HepG2 (cell line): ENCODE data around the gene SRGAP3. TPM values are rescaled to one million over a fixed set of nuclear protein-coding genes. Genes with fewer than 3 reads are reported as not detected.
A peak's percentile ranks its signal among the peaks of the same experiment; 100 is the strongest.

Source experiments
- ARNT ChIP-seq: fragments of 450-650 bp; IDR thresholded peaks from 2 replicates; pipeline ENCODE4 v1.6.1; 2017
- BORCS8-MEF2B ChIP-seq: sonication (generic); formaldehyde crosslinking; IDR thresholded peaks from 2 replicates; pipeline ENCODE4 v1.8.0; 2022; ENCODE audit warnings: mild to moderate bottlenecking, missing genetic modification reagents
- CBX5 ChIP-seq: sonication (generic); formaldehyde crosslinking; IDR thresholded peaks from 2 replicates; pipeline ENCODE4 v1.4.0; 2020; ENCODE audit warnings: missing genetic modification reagents, borderline replicate concordance
- EED ChIP-seq: sonication (generic); formaldehyde crosslinking; IDR thresholded peaks from 2 replicates; pipeline ENCODE4 v1.5.0; 2020; ENCODE audit warnings: mild to moderate bottlenecking, missing genetic modification reagents
- ELF3 ChIP-seq: IDR thresholded peaks from 2 replicates; pipeline ENCODE4 v1.6.1; 2016; ENCODE audit warnings: missing genetic modification reagents, missing compliant biosample characterization
- ETV5 ChIP-seq: IDR thresholded peaks from 2 replicates; pipeline ENCODE4 v1.6.1; 2018; ENCODE audit warnings: missing biosample characterization, missing genetic modification reagents, inconsistent platforms, borderline replicate concordance
- GABPA ChIP-seq, 2 experiments: IDR thresholded peaks; 2 replicates each; pipeline ENCODE4 v1.6.1; 2011 to 2016; ENCODE audit warnings: low read depth in 2 of 2, low read length in 1 of 2, missing biosample characterization in 1 of 2, missing genetic modification characterization in 1 of 2
- GATA4 ChIP-seq: sonication (generic); IDR thresholded peaks from 2 replicates; pipeline ENCODE4 v1.6.1; 2016; ENCODE audit warnings: antibody characterized with exemption, low read depth, borderline replicate concordance
- GATAD1 ChIP-seq: IDR thresholded peaks from 2 replicates; pipeline ENCODE4 v1.6.1; 2016; ENCODE audit warnings: missing genetic modification reagents, missing compliant biosample characterization
- HNRNPUL1 ChIP-seq: fragments of 200-400 bp; formaldehyde crosslinking; IDR thresholded peaks from 2 replicates; pipeline ENCODE4 v1.6.1; 2017; ENCODE audit warnings: low read depth, mild to moderate bottlenecking, low read length, moderate library complexity
- JARID2 ChIP-seq: sonication (generic); formaldehyde crosslinking; IDR thresholded peaks from 2 replicates; pipeline ENCODE4 v1.8.1; 2023; ENCODE audit warnings: missing genetic modification reagents, inconsistent platforms; ENCODE audit not compliant: insufficient replicate concordance
- RFX5 ChIP-seq: IDR thresholded peaks from 2 replicates; pipeline ENCODE4 v1.6.1; 2011; ENCODE audit warnings: low read depth, low read length, improper control_type of control experiment
- SRF ChIP-seq: IDR thresholded peaks from 2 replicates; pipeline ENCODE4 v1.6.1; 2011; ENCODE audit warnings: mild to moderate bottlenecking, low read depth, low read length, moderate library complexity
- ZFX ChIP-seq: sonication (generic); formaldehyde crosslinking; IDR thresholded peaks from 2 replicates; pipeline ENCODE4 v1.4.0; 2020; ENCODE audit warnings: mild to moderate bottlenecking, low read depth, missing genetic modification reagents, moderate library complexity
- ZKSCAN8 ChIP-seq: IDR thresholded peaks from 2 replicates; pipeline ENCODE4 v1.6.1; 2016; ENCODE audit warnings: borderline replicate concordance, missing genetic modification reagents, missing compliant biosample characterization
- ZNF34 ChIP-seq: sonication (generic); formaldehyde crosslinking; IDR thresholded peaks from 2 replicates; pipeline ENCODE4 v1.4.0; 2020; ENCODE audit warnings: mild to moderate bottlenecking, missing genetic modification reagents, borderline replicate concordance
- ZNF468 ChIP-seq: sonication (generic); formaldehyde crosslinking; IDR thresholded peaks from 2 replicates; pipeline ENCODE4 v1.8.0; 2022; ENCODE audit warnings: mild to moderate bottlenecking, moderate library complexity, missing genetic modification reagents
- ZNF747 ChIP-seq: sonication (generic); formaldehyde crosslinking; IDR thresholded peaks from 2 replicates; pipeline ENCODE4 v1.8.1; 2023; ENCODE audit warnings: missing genetic modification reagents, mild to moderate bottlenecking, borderline replicate concordance
- ZNF775 ChIP-seq: sonication (generic); formaldehyde crosslinking; IDR thresholded peaks from 2 replicates; pipeline ENCODE4 v1.4.0; 2020; ENCODE audit warnings: missing genetic modification reagents, mild to moderate bottlenecking, moderate library complexity, borderline replicate concordance
- ZNF839 ChIP-seq: sonication (generic); formaldehyde crosslinking; IDR thresholded peaks from 2 replicates; pipeline ENCODE4 v1.4.0; 2020; ENCODE audit warnings: missing genetic modification reagents, mild to moderate bottlenecking, borderline replicate concordance
- polyA plus RNA-seq, 8 experiments: library from polyadenylated mRNA; depleted of rRNA in 3 of 8; stranded (reverse) in 7 of 8; unstranded in 1 of 8; fragments of >200 nt; fragmentation: Illumina TruSeq in 4 of 8; extraction: Trizol in 4 of 8; gene quantifications; 2 replicates each; pipeline versions ENCODE4 v1.2.1 to v1.2.3, GENCODE V29; 2011 to 2016; ENCODE audit warnings: low read depth in 4 of 8, missing spikeins in 1 of 8, mixed read lengths in 1 of 8; ENCODE audit not compliant: insufficient read depth in 1 of 8
- total RNA-seq, 5 experiments: library from RNA; depleted of rRNA; stranded (reverse); fragments of >200 nt; fragmentation: Illumina TruSeq; extraction: Trizol; gene quantifications; 2 replicates each; pipeline ENCODE4 v1.2.3, GENCODE V29; 2016; ENCODE audit warnings: low read depth in 1 of 5
- TF ChIP-seq, protein P1 (sequence below): IDR thresholded peaks from 2 replicates; pipeline ENCODE4 v1.6.1; 2012; ENCODE audit warnings: low read length, improper control_type of control experiment
- TF ChIP-seq, protein P2 (sequence below): sonication (generic); formaldehyde crosslinking; IDR thresholded peaks from 2 replicates; pipeline ENCODE4 v1.4.0; 2020; ENCODE audit warnings: missing genetic modification reagents
- TF ChIP-seq, protein P3 (sequence below): sonication (generic); formaldehyde crosslinking; IDR thresholded peaks from 2 replicates; pipeline ENCODE4 v1.8.0; 2022; ENCODE audit warnings: mild to moderate bottlenecking, missing genetic modification reagents
- TF ChIP-seq, protein P4 (sequence below): sonication (generic); formaldehyde crosslinking; conservative IDR thresholded peaks from 2 replicates; pipeline ENCODE4 v1.8.1; 2023; ENCODE audit warnings: missing genetic modification reagents

SRGAP3 gene
- total and polyA plus RNA-seq, 2 of the 13 experiments (the other 11 are each of a cell fraction or from before 2014, with no cell fraction given): 1.2 to 1.4 TPM

DNA sequence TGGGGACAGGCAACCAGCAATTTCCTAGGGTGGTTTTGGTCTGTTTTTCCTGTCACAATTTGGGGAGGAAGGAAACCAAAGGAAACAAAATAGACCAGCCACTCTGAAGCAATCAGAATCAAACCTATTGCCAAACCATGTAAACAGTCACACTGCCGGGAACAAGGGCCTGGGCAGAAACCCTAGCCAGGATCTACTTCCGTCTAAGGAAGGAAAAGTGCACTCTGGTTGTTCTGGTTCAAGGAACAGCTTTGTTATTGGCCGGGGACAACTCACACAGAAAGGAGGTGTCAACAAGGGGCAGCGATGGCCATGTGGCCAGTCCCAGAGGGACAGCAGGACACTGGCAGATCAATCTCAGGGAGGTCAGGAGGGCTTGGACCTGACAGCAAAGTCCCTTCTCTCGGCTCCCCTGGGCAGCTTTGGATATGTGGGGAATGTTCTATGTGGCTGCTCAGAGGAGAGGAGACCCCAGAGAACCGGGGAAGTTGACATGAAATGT lies 268.6 kb downstream of the SRGAP3 start (continued):
- TF ChIP-seq, protein P1, sequence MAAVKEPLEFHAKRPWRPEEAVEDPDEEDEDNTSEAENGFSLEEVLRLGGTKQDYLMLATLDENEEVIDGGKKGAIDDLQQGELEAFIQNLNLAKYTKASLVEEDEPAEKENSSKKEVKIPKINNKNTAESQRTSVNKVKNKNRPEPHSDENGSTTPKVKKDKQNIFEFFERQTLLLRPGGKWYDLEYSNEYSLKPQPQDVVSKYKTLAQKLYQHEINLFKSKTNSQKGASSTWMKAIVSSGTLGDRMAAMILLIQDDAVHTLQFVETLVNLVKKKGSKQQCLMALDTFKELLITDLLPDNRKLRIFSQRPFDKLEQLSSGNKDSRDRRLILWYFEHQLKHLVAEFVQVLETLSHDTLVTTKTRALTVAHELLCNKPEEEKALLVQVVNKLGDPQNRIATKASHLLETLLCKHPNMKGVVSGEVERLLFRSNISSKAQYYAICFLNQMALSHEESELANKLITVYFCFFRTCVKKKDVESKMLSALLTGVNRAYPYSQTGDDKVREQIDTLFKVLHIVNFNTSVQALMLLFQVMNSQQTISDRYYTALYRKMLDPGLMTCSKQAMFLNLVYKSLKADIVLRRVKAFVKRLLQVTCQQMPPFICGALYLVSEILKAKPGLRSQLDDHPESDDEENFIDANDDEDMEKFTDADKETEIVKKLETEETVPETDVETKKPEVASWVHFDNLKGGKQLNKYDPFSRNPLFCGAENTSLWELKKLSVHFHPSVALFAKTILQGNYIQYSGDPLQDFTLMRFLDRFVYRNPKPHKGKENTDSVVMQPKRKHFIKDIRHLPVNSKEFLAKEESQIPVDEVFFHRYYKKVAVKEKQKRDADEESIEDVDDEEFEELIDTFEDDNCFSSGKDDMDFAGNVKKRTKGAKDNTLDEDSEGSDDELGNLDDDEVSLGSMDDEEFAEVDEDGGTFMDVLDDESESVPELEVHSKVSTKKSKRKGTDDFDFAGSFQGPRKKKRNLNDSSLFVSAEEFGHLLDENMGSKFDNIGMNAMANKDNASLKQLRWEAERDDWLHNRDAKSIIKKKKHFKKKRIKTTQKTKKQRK: no peak
- TF ChIP-seq GATAD1 (no peak), ETV5 (peak; percentile 47; the same call in 1 of the 2 replicates), GATA4 (no peak), ELF3 (CRISPR knock-in tag) (peak; percentile 84), ZNF775 (CRISPR knock-in tag) (0 out of 2 replicates have a peak, but pooled peaks have one; percentile 54), ZNF34 (CRISPR knock-in tag) (0 out of 2 replicates have a peak, but pooled peaks have one; percentile 28), EED (CRISPR knock-in tag) (no peak), ZNF747 (CRISPR knock-in tag) (no peak), HNRNPUL1 (no peak), CBX5 (CRISPR knock-in tag) (no peak), BORCS8-MEF2B (CRISPR knock-in tag) (0 out of 2 replicates have a peak, but pooled peaks have one; percentile 11), GABPA (IDR thresholded peaks at IDR 0.05; ENCODE audit: low read depth, low read length) (no peak), GABPA (CRISPR knock-in tag; IDR thresholded peaks at IDR 0.05; ENCODE audit: low read depth) (peak; percentile 64; the same call in 1 of the 2 replicates), SRF (no peak), ZKSCAN8 (CRISPR knock-in tag) (no peak), ZFX (CRISPR knock-in tag) (peak; percentile 30; the same call in 1 of the 2 replicates), ARNT (no peak), RFX5 (no peak), ZNF839 (CRISPR knock-in tag) (no peak), JARID2 (CRISPR knock-in tag) (no peak), ZNF468 (CRISPR knock-in tag) (no peak)
- TF ChIP-seq, protein P2, sequence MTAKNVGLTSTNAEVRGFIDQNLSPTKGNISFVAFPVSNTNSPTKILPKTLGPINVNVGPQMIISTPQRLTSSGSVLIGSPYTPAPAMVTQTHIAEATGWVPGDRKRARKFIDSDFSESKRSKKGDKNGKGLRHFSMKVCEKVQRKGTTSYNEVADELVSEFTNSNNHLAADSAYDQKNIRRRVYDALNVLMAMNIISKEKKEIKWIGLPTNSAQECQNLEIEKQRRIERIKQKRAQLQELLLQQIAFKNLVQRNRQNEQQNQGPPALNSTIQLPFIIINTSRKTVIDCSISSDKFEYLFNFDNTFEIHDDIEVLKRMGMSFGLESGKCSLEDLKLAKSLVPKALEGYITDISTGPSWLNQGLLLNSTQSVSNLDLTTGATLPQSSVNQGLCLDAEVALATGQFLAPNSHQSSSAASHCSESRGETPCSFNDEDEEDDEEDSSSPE (CRISPR knock-in tag): no peak
- TF ChIP-seq, protein P3, sequence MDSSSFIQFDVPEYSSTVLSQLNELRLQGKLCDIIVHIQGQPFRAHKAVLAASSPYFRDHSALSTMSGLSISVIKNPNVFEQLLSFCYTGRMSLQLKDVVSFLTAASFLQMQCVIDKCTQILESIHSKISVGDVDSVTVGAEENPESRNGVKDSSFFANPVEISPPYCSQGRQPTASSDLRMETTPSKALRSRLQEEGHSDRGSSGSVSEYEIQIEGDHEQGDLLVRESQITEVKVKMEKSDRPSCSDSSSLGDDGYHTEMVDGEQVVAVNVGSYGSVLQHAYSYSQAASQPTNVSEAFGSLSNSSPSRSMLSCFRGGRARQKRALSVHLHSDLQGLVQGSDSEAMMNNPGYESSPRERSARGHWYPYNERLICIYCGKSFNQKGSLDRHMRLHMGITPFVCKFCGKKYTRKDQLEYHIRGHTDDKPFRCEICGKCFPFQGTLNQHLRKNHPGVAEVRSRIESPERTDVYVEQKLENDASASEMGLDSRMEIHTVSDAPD (CRISPR knock-in tag): no peak
- TF ChIP-seq, protein P4, sequence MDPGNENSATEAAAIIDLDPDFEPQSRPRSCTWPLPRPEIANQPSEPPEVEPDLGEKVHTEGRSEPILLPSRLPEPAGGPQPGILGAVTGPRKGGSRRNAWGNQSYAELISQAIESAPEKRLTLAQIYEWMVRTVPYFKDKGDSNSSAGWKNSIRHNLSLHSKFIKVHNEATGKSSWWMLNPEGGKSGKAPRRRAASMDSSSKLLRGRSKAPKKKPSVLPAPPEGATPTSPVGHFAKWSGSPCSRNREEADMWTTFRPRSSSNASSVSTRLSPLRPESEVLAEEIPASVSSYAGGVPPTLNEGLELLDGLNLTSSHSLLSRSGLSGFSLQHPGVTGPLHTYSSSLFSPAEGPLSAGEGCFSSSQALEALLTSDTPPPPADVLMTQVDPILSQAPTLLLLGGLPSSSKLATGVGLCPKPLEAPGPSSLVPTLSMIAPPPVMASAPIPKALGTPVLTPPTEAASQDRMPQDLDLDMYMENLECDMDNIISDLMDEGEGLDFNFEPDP (CRISPR knock-in tag): 0 out of 2 replicates have a peak, but pooled peaks have one; percentile 41
